T-helper 1 cell treated with Interleukin-12 subunit alpha and Interleukin-12 subunit beta and Interleukin-4 antibody, amounts not matched to agents 30 ng/mL and 1 ng/mL, for 36 hours (primary cell): ENCODE results near the gene CPT1B. TPM values are rescaled to one million over a fixed set of nuclear protein-coding genes. Genes with fewer than 3 reads are reported as not detected.
"Not testable (repeated sequence)": the region's sequence is repeated elsewhere in the genome, so short reads cannot be mapped to it uniquely, and the experiment has no call there.

Source experiments
- intact Hi-C: fragments of 100-400 bp; cut with micrococcal nuclease; formaldehyde crosslinking; loops from one replicate; pipeline ENCODE4 v1.15.1; 2024
- total RNA-seq: library from RNA; stranded (reverse); gene quantifications from 2 replicates; pipeline ENCODE4 v1.2.3, GENCODE V29; 2022

Gene CPT1B
- total RNA-seq, 1 donor from 2014 or later = 104 TPM

DNA sequence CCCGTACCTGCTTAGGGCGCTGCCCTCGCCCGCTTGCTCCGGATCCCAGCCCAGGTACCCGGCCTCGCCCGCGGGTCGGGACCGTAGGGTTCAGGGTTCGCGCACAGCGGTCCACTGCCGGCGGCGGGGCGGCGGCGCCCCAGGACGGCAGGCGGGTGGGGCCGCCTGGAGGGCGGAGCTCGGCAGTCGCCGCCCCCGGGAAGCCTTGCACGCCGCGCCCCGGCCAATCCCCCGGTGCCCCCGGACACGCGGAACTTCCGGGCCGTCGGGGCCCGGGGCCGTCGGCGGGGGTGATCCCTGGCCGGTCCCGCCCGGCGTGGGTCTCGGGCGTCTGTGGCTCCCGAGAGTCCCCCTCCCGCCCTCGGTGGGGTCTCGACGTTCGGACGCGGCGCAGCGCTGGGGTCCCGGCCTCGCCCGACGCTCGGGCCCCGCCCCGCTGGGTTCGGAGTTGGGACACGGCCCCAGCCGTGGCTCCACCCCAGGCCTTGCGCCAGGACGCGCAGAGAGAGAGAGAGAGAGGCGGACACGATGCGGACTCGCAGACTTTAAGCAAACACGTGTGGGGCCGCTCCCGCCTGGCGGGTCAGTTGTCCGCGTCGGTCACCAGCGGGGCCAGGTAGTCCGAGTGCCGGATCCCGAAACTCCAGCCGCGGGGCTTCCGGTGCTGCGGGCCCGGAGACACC is 48.2 kb downstream of the CPT1B start, which contains the start of gene TYMP:
TSS of gene TYMP (minus strand) at position 116 of the 683 bp plus-strand sequence. CDS start 303 bp downstream, outside the sequence.
- intact Hi-C loops = loop anchor here (1.0 to 5.0 kb wide), 6 partner anchors 14 to 568 kb away; partner anchors contain the start of genes PIM3 and SYCE3

DNA sequence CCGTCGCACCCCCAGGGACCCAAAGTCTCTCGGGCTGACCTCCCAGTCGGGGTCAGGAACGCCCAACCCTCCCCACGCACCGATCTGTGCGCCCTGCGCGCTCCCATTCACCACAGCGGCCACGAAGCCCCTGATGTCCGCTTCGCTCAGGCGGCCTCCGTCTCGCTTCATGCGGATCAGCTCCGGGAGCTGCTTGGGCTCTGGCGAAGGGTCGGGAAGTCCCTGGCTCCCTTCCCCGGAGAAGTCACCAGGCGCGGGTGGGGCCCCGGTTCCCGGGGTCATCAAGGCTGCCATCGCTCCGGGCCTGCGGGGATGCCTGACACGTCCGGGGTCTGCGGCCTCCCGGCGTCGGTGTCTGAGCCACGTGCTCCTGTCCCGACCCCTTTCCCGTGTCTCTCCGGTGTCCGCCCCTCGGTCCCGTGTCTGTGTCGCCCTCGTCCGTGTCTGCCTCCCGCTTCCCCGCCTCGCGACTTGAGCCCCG is 48.8 kb downstream of the CPT1B start:
- intact Hi-C loops = loop anchor here (5.0 kb wide), 3 partner anchors 57 to 567 kb away; partner anchors contain the start of gene PIM3

DNA sequence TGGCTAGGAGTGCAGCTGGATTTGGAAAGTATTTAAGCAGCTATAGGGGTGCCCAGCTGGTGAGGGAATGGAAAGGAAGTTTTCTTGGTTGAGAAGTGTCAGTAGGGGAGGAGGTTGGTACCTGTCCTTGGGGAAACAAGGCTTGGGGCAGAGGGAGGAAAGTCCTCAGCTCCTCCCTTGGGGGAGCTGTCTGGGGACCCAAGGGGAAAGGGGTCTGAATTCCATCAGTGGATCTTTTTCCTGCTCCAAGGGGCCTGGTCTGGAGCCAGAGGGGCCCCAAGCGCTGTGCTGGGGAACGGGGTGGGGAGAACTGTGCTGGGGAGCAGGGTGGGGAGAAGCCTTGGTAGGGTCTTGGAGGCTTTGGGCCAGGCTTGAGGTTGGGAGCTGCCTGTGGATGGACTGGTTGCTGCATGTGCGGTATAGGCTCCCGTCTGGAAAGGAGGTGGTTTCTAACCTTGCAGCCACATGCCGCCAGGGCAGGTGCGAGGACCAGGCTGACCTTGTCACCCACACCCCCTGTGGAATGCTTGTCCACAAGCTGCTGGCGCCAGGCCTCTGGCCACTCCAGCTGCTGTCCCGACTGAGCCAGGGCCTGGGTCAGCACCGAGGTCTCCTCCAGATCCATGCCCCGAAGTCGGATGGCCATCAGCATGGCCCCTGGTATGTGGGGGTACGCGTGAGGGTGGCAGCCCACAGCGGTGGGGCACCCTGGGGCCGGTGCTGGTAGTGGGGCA is 49.4 kb downstream of the CPT1B start:
- intact Hi-C loops = loop anchor here (5.0 kb wide), 3 partner anchors 57 to 567 kb away; partner anchors contain the start of gene PIM3

DNA sequence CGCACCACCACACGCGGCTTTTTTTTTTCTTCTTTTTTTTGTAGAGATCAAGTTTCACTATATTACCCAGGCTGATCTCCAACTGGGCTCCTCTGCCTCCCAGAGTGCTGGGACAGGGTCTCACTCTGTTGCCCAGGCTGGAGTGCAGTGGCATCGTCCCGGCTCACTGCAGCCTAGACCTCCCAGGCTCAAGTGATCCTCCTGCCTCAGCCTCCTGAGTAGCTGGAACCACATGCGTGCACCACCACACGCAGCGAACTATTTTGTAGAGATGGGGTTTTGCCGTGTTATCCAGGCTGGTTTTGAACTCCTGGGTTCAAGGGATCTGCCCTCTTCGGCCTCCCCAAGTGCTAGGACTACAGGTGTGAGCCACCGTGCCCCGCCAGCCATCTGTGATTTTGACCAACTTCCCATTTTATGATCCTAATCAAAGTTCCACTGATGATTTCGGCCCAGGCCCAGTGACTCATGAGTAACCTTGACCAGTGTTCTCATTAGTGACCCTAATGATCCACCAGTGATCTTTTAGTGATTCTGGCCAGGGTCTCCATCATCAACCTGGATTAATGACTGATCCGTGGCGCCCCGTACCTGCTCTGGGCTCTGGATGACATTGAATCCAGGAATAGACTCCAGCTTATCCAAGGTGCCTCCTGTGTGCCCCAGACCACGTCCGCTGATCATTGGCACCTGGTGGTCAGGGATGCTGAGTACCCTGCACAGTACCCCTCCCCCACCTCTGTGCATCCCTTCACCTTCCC is 50.1 kb downstream of the CPT1B start:
- intact Hi-C loops = loop anchor here (2.0 to 5.0 kb wide), 4 partner anchors 56 to 566 kb away; partner anchors contain the start of gene PIM3

DNA sequence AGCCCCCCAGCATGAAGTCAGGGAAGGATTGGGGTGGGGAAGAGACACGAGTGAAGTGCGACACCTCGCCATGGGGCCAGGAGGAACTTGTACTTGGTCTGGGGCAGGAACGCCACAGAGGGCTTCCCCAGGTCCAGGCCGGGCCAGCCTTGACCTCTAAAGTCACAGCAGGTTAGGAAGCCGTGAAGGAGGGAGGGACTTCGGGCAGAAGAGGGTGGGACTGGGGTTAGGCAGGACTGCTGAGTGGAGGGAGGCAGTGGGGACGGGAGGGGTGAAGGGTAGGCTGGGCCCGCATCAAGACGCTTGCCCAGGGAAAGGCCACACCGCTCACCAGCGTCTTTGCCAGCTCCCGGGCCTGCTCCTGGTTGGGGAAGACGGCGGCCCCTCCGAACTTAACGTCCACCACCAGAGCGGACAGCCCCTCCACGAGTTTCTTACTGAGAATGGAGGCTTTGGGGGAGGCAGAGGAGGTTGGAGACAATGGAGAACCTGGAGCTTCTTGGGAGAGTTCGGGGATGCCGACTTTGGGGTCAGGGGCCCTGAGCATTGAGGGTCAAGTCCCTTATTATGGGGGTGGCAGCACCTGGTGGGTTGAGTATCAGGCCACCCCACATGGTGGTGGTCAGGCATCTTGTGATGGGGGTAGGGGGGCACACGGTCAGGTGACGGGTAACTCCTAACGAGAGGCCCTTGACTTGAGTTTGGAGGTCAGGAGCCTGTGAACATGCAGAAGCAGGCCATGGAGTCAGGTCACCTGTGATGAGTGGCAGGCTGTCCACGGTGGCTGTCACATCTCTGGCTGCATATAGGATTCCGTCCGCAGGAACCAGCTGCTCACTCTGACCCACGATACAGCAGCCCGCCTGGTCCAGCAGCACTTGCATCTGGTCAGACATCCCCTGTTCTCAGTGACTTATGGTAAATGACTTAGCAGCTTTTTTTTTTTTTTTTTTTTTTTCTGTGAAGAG is 51.1 kb downstream of the CPT1B start:
- intact Hi-C loops = loop anchor here (1.0 to 5.0 kb wide), 5 partner anchors 36 to 565 kb away; partner anchors contain the start of gene PIM3

DNA sequence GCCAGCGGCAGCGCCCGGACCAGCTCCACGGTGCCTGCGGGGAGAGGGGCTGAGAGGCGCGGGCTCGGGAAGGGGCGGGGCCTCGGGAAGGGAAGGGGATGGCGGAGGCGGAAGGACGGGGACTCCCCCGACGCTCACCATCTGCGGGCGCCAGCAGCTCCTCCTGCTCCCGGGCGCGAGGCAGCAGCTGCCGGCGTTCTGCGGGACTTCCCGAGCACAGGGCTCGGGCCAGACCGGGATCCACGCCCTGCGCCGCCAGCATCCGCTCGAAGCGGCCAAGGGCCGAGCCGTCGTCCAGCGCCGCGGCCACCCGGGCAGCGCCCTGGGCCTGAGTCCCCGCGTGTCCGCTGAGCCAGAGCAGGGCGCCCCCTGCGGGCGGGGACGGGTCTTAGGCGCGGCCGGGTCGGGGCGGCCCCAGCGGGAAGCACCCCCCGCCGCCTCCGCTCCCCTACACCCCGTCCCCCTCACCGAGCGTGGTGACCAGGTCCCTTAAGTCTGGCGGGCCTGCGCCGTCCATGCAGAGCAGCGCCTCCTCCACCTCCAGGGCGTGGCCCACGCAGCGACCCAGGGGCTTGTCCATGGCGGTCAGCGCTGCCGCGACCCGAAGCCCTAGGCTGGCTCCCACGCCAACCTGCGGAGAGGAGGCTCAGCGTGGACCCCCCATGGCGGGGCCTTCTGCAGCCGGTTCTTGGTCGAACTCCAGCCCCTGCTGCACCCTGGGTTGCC is 52.0 kb downstream of the CPT1B start:
- intact Hi-C loops = loop anchor here (1.0 to 5.0 kb wide), 5 partner anchors 37 to 564 kb away; partner anchors contain the start of gene PIM3

DNA sequence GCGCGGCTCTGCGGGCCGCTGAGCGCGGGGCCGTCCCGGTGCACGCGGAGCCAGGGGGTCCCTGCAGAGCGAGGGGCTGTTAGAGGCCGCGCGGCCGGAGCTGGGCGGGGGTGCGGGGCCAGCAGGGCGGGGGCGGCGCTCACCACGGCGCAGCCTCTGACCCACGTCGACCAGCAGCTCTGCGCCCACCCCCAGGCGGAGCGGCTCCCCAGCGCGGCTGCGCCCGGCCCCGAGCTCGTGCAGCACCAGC is 52.4 kb downstream of the CPT1B start:
- intact Hi-C loops = loop anchor here (1.0 to 5.0 kb wide), 8 partner anchors 17 to 563 kb away; partner anchors contain the start of genes CHKB, NCAPH2 and PIM3

DNA sequence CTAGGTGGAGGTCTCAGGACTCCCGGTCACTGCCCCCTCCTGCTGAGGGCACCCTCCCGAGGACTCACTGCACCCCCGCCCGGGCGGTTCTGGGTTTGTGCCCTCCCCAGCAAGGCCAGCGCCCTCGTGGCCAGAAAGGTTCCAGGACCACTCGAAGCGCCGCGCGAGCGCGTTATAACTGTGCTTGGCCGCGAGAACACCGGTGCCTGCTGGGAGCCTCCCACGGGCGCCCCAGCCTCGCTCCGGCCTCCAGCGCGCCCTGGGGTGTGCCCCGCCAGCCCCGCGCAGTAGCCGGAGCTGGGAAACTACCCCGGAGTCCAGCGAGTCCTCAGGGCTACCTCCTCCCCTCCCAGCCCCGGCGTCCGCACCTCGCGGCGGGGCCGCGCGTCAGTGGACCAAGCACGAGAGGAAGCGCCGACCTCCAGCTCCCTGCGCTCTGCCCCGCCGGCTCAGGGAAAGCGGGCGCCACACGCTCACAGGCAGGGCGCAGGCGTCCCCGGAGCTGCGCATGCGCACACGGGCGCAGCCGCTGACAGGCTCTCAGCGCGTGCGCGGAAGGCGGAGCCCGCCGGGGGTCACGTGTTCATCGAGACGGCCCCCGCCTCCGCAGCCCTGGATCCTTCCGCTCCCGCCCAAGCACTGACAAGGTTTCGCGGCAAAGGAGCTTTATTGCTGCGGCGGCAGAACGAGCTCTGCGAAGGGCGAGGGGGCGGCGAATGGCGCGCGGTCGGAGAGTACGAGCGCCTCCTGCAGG is 52.9 kb downstream of the CPT1B start, which contains the start of gene SCO2:
TSS of gene SCO2 (minus strand) at position 495 of the 754 bp plus-strand sequence. CDS start 1,187 bp downstream, outside the sequence.
- intact Hi-C loops = loop anchor here (1.0 to 5.0 kb wide), 6 partner anchors 17 to 563 kb away; partner anchors contain the start of genes CHKB, NCAPH2 and PIM3

DNA sequence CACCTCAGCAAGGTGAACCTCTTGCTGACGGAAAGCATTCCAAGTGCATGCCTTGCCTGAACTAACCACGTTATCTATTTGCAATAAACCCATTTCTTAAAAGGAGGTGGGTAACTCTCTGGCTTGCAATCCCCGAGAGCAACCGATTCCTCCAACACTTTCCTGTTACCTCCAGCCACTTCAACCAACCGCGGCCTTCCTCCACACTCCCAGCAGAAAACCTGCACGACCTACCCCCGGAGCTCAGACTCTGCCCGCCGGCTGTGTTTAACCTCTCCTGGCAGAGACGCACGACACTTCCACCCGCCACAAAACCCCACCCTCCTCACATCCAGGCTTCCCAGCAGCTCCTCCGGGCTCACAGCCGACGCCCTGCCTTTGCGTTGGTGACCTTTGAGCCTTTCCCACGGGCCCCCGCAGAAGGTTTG is 53.5 kb downstream of the CPT1B start:
- intact Hi-C loops = loop anchor here (1.0 to 5.0 kb wide), 6 partner anchors 16 to 562 kb away; partner anchors contain the start of genes CHKB, NCAPH2 and PIM3

DNA sequence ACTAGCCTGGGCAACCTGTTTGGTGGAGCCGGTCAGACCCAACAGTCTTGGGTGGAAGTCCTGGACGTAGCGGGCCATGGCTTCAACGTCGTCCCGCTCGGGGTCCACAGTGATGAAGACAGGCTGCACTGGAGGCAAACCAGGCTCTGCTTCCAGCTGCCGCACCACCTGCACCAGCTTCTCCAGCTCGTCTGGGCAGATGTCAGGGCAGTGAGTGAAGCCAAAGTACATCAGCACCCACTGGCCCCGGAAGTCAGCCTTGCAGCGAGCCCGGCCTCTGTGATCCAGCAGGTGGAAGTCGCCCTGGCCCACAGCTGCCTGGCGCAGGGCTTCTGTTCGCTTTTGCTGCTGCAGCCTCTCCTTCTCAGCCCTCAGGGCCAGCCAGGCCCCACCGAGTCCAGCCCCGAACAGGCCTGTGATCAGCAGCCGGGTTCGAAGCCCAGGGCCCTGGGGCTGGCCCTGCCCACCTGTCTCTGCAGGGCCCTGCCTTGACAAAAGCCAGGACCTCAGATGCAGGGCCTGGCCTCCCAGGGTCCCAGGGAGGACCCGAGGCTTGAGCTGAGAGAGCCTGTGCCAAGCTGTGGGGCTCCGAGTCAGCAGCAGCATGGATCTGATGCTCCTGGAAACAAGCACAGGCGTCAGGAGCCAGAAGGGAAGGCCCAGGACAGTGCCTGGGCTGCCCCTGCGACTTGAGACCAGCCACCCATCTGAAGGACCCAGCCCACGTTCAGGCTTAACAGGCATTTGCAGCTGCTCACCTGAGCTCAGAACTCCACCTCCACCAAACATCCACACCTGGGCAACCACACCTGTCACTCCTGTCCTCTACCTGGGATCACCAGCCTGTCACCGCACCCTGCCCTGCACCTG is 54.2 kb downstream of the CPT1B start:
- intact Hi-C loops = no loop called here

DNA sequence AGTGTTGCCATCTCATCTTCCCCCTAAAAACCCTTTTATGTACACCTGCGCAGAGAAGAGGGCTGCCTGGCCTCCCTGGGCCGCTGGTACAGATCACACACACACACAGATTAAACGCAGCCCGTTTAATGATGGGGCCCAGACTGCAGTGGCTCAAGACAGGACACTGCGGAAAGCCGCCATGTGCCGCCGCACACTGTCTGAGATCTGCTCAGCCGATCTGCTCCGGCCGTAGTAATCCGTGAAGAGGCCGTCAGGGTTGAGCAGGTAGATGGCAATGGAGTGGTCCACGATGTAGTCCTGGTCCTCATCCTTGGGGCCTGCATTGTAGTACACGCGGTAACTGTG is 54.8 kb downstream of the CPT1B start:
- intact Hi-C loops = no loop called here

DNA sequence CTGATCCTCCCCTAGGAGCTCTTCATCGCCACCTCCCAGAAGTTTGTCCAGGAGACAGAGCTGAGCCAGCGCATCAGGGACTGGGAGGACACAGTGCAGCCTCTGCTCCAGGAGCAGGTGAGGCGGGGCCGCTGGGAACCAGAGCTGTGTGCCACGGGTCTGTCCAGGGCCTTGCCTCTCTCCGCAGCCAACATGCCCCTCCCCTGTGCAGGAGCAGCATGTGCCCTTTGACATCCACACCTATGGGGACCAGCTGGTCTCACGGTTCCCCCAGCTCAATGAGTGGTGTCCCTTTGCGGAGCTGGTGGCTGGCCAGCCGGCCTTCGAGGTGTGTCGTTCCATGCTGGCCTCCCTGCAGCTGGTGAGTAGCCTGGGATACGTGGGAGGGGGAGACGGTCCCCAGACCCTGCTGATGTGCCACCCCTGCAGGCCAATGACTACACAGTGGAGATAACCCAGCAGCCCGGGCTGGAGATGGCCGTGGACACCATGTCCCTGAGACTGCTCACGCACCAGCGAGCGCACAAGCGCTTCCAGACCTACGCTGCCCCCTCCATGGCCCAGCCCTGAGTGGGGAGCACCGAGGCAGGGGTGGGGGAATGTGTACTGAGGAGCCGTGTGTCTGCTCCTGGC is 55.3 kb downstream of the CPT1B start:
- intact Hi-C loops = no loop called here

DNA sequence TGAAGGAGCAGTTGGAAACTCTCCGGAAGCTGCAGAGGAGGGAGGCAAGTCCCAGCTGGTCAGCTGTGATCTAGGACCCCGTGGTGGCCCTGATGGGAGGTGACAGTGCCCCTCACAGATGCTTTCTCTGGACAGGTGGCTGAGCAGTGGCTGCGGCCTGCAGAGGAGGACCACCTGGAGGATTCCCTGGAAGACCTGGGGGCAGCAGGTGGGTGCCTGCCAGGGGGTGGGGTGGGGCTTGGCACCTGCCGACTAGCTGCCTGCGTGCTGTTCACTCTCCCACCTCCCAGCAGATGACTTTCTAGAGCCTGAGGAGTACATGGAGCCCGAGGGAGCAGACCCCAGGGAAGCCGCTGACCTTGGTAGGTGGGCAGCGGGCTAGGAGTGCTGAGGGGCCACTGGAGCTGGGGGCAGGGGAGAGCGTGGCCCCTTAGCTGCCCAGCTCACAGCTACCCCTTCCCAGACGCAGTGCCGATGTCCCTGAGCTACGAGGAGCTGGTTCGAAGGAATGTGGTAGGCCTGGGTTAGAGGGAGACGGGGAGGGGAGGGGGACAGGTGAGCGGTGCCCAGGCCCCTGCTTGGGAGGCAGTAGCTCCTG is 55.9 kb downstream of the CPT1B start:
- intact Hi-C loops = no loop called here

DNA sequence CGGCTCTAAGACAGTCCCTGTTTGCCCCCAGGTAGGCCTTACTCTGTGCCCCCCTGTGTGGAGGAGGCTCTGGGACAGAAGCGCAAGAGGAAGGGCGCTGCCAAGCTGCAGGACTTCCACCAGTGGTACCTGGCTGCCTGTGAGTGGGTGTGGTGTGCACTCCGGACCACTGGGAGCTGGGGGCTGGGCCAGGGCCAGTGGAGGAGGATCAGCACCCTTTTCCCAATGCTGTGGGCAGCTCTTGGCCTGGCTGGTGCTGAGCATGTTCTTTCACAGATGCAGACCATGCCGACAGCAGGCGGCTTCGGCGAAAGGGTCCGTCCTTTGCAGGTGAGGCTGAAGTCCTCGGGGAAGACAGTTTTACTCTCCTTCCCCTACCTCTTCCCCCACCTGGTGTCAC is 56.5 kb downstream of the CPT1B start:
- intact Hi-C loops = no loop called here

DNA sequence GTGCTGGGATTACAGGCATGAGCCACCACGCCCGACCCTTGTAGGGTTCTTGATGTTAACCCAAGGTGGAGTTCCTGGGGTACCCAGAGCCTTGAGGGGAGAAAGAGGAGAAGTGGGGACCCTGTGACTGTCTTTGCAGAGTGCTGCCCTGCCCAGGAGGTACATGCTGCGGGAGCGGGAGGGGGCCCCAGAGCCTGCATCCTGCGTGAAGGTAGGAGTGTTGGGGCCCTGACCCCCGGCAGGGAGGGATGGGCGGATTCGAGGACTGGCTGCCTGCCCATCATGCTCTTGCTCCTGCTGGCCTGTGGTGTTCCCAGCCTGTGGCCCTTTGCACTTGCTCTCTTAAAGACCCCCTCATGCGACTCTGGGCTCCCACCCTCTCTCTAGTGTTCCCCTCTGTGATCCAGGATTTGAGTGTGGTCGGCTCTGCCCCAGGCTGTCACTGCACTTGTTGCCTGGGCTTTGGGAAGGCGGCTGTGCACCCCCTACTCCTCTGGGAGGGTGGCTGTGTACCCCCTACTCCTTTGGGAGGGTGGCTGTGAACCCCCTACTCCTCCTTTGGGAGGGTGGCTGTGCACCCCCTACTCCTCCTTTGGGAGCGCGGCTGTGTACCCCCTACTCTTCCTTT is 57.3 kb downstream of the CPT1B start:
- intact Hi-C loops = no loop called here

DNA sequence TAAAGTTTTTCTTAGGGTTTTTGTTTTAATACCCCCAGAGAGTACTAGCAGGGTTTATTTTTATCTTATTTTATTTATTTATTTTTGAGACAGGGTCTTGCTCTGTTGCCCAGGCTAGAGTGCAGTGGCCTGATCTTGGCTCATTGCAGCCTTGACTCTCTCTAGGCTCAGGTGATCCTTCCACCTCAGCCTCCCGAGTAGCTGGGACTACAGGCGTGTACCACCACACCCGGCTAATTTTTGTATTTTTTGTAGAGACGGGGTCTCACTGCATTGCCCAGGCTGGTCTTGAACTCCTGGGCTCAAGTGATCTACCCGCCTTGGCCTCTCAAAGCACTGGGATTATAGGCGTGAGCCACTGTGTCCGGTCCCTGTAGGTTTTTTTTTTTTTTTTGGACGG is 58.0 kb downstream of the CPT1B start:
- intact Hi-C loops = not testable (repeated sequence)
